Colonic mucosa (tissue), 4 donors: Measurements from ENCODE around the gene IBTK. TPM values are rescaled to one million over a fixed set of nuclear protein-coding genes. Genes with fewer than 3 reads are reported as not detected.
"Not testable (repeated sequence)": the region's sequence is repeated elsewhere in the genome, so short reads cannot be mapped to it uniquely, and the experiment has no call there.

Experiments
- DNase-seq: peaks from one replicate; pipeline ENCODE4 v3.0.0-alpha.2; 2020
- H3K27ac ChIP-seq: fragments of 200-600 bp; one replicate; pipeline ENCODE4 v1.8.0; 2021
- H3K27me3 ChIP-seq: fragments of 200-600 bp; one replicate; pipeline ENCODE4 v1.8.0; 2021
- H3K36me3 ChIP-seq: fragments of 200-600 bp; one replicate; pipeline ENCODE4 v1.8.0; 2021
- H3K4me1 ChIP-seq: fragments of 200-600 bp; one replicate; pipeline ENCODE4 v1.8.0; 2021; ENCODE audit warnings: mild to moderate bottlenecking
- H3K4me3 ChIP-seq: fragments of 200-600 bp; one replicate; pipeline ENCODE4 v1.8.0; 2021
- H3K9ac ChIP-seq, 2 donors: one replicate each; pipeline ENCODE4 v1.7.0; 2013; ENCODE audit warnings: control low read depth in 2 of 2, low read depth in 2 of 2, low read length in 2 of 2
- H3K9me3 ChIP-seq: fragments of 200-600 bp; one replicate; pipeline ENCODE4 v1.8.0; 2021
- CTCF ChIP-seq: fragments of 200-600 bp; IDR thresholded peaks from one replicate; pipeline ENCODE4 v1.8.0; 2022; ENCODE audit warnings: antibody characterized with exemption, mild to moderate bottlenecking
- intact Hi-C: fragments of 100-400 bp; cut with DNase I; formaldehyde crosslinking; loops from one replicate; pipeline ENCODE4 v1.14.1; 2022
- total RNA-seq, 2 donors: library from RNA; stranded (reverse); fragmentation: NEBNext Ultra II Directional in 1 of 2; extraction: Animal tissue kit (Norgen Biotek cat#: 25700) in 1 of 2; gene quantifications; one replicate each; pipeline ENCODE4 v1.2.1, GENCODE V29; 2021
- donor health status: healthy.
- donor health status: DM: no; HTN: no; CAD: no.
- donor health status: DM: no; HTN: no; CAD: no.

The IBTK gene
- total RNA-seq, 2 donors from 2014 or later, result 37.5 to 39.8 TPM

- intact Hi-C loops, result no loop called here
- DNase-seq, result no peak
- Histone ChIP-seq H3K27ac (no peak overlapping the region), H3K4me3 (no peak overlapping the region), H3K9me3 (no peaks in the 10 kb centered on the region), H3K9ac (no peak overlapping the region), H3K27me3 (no peaks in the 10 kb centered on the region), H3K36me3 (no peaks in the 10 kb centered on the region), H3K4me1 (no peaks in the 10 kb centered on the region)
- TF ChIP-seq CTCF, result no peak
Measured at GRCh38 chr6:82143041-82143481, 104.5 kb downstream of the IBTK start.

- TF ChIP-seq CTCF, result no peak
- no peak for DNase-seq
- Histone ChIP-seq H3K36me3 (no peaks in the 10 kb centered on the region), H3K4me3 (no peak overlapping the region), H3K4me1 (no peaks in the 10 kb centered on the region), H3K9me3 (no peaks in the 10 kb centered on the region), H3K27me3 (no peaks in the 10 kb centered on the region), H3K27ac (no peak overlapping the region), H3K9ac (no peak overlapping the region)
- intact Hi-C loops, result no loop called here
Measured at GRCh38 chr6:82142524-82142923, 105.0 kb downstream of the IBTK start.

GRCh38 chr6:82138075-82138791 lies 109.3 kb downstream of the IBTK start:
- H3K27ac ChIP-seq, result no peak overlapping the region
- no peak for DNase-seq
- H3K36me3 ChIP-seq, result no peaks in the 10 kb centered on the region
- intact Hi-C loops, result no loop called here
- no peaks in the 10 kb centered on the region for H3K4me1 ChIP-seq
- H3K9ac ChIP-seq, result no peak overlapping the region
- TF ChIP-seq CTCF, result no peak
- no peaks in the 10 kb centered on the region for H3K9me3 ChIP-seq
- H3K4me3 ChIP-seq, result no peak overlapping the region
- H3K27me3 ChIP-seq, result no peaks in the 10 kb centered on the region

GRCh38 chr6:82131441-82131840 lies 116.1 kb downstream of the IBTK start:
- no peak overlapping the region for H3K4me3 ChIP-seq
- TF ChIP-seq CTCF, result no peak
- intact Hi-C loops, result no loop called here
- no peak for DNase-seq
- H3K9me3 ChIP-seq, result no peaks in the 10 kb centered on the region
- no peaks in the 10 kb centered on the region for H3K27me3 ChIP-seq
- no peak overlapping the region for H3K27ac ChIP-seq
- no peak overlapping the region for H3K9ac ChIP-seq
- no peaks in the 10 kb centered on the region for H3K36me3 ChIP-seq
- H3K4me1 ChIP-seq, result no peaks in the 10 kb centered on the region

- Histone ChIP-seq H3K9me3 (no peaks in the 10 kb centered on the region), H3K27ac (no peak overlapping the region), H3K27me3 (no peaks in the 10 kb centered on the region), H3K4me3 (no peak overlapping the region), H3K36me3 (no peaks in the 10 kb centered on the region), H3K4me1 (no peaks in the 10 kb centered on the region), H3K9ac (no peak overlapping the region)
- TF ChIP-seq CTCF, result no peak
- intact Hi-C loops, result no loop called here
- DNase-seq, result no peak
Measured at GRCh38 chr6:82129797-82130196, 117.7 kb downstream of the IBTK start.

- H3K27ac ChIP-seq, H3K36me3 ChIP-seq, H3K4me3 ChIP-seq, H3K27me3 ChIP-seq, DNase-seq, H3K9me3 ChIP-seq, intact Hi-C loops, H3K9ac ChIP-seq, H3K4me1 ChIP-seq: not testable (repeated sequence)
Measured at GRCh38 chr6:82128973-82129372, 118.6 kb downstream of the IBTK start.
